GM12878 (cell line): Measurements from ENCODE around the gene FAM83D.
A peak's percentile ranks its signal among the peaks of the same experiment; 100 is the strongest.

ENCODE experiments used
- BHLHE40 ChIP-seq, 2 experiments: fragments of 450-650 bp in 1 of 2; IDR thresholded peaks; 2 replicates each; pipeline ENCODE4 v1.6.1; 2011 to 2017; ENCODE audit warnings: low read depth in 2 of 2, borderline replicate concordance in 1 of 2, improper control_type of control experiment in 1 of 2, low read length in 1 of 2, mild to moderate bottlenecking in 1 of 2
- CTCF ChIP-seq, 3 experiments: IDR thresholded peaks in 2 of 3; conservative IDR thresholded peaks in 1 of 3; 2 replicates each; pipeline ENCODE4 v1.5.1; 2011; ENCODE audit warnings: low read depth in 3 of 3, low read length in 3 of 3, mild to moderate bottlenecking in 3 of 3, control low read depth in 2 of 3, moderate library complexity in 2 of 3, inconsistent platforms in 1 of 3, mixed read lengths in 1 of 3; ENCODE audit not compliant: control insufficient read depth in 2 of 3, insufficient read depth in 1 of 3; ENCODE audit errors: extremely low read depth in 1 of 3
- EP300 ChIP-seq, 2 experiments: fragments of 150-350 bp in 1 of 2; IDR thresholded peaks; 2 replicates each; pipeline ENCODE4 v1.6.1; 2011 to 2012; ENCODE audit warnings: low read depth in 2 of 2, low read length in 2 of 2, borderline replicate concordance in 1 of 2, improper control_type of control experiment in 1 of 2, inconsistent platforms in 1 of 2; ENCODE audit not compliant: control insufficient read depth in 1 of 2
- MYC ChIP-seq: IDR thresholded peaks from 2 replicates; pipeline ENCODE4 v1.6.1; 2011; ENCODE audit warnings: mild to moderate bottlenecking, low read length, moderate library complexity, inconsistent platforms; ENCODE audit not compliant: insufficient read depth, insufficient replicate concordance, insufficient read length, severe bottlenecking
- NR2F1 ChIP-seq: fragments of 450-650 bp; conservative IDR thresholded peaks from 2 replicates; pipeline ENCODE4 v1.6.1; 2017; ENCODE audit warnings: mild to moderate bottlenecking
- POLR2A ChIP-seq: IDR thresholded peaks from 2 replicates; pipeline ENCODE4 v1.6.1; 2011; ENCODE audit warnings: low read depth, mild to moderate bottlenecking, low read length
- RFX5 ChIP-seq: IDR thresholded peaks from 2 replicates; pipeline ENCODE4 v1.6.1; 2011; ENCODE audit warnings: low read depth, low read length, improper control_type of control experiment
- SIN3A ChIP-seq: IDR thresholded peaks from 2 replicates; pipeline ENCODE4 v1.6.1; 2012; ENCODE audit warnings: low read depth, low read length, improper control_type of control experiment
- TF ChIP-seq, protein P1 (sequence below): IDR thresholded peaks from 2 replicates; pipeline ENCODE4 v1.6.1; 2012; ENCODE audit warnings: low read depth, low read length, improper control_type of control experiment
- TF ChIP-seq, protein P2 (sequence below): IDR thresholded peaks from 2 replicates; pipeline ENCODE4 v1.6.1; 2012; ENCODE audit warnings: mild to moderate bottlenecking, low read depth, low read length

- TF ChIP-seq CTCF (IDR thresholded peaks at IDR 0.05 in 2 of 3, conservative IDR thresholded peaks at IDR 0.05 in 1 of 3; ENCODE audit: control insufficient read depth in 2 of 3, extremely low read depth in 1 of 3, insufficient read depth in 1 of 3, low read depth in 3 of 3, low read length in 3 of 3), result no peak
- no peak for TF ChIP-seq RFX5
- TF ChIP-seq BHLHE40 (IDR thresholded peaks at IDR 0.05; ENCODE audit: borderline replicate concordance in 1 of 2, low read depth in 2 of 2, low read length in 1 of 2), result no peak
- TF ChIP-seq, protein P1, sequence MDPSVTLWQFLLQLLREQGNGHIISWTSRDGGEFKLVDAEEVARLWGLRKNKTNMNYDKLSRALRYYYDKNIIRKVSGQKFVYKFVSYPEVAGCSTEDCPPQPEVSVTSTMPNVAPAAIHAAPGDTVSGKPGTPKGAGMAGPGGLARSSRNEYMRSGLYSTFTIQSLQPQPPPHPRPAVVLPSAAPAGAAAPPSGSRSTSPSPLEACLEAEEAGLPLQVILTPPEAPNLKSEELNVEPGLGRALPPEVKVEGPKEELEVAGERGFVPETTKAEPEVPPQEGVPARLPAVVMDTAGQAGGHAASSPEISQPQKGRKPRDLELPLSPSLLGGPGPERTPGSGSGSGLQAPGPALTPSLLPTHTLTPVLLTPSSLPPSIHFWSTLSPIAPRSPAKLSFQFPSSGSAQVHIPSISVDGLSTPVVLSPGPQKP, result no peak
- TF ChIP-seq EP300 (IDR thresholded peaks at IDR 0.05; ENCODE audit: borderline replicate concordance in 1 of 2, control insufficient read depth in 1 of 2, low read depth in 2 of 2, low read length in 2 of 2), result no peak
- no peak for TF ChIP-seq MYC
- TF ChIP-seq POLR2A, result peak; percentile 27; the same call in 1 of the 2 replicates
- TF ChIP-seq SIN3A, result no peak
- TF ChIP-seq NR2F1, result no peak
- TF ChIP-seq, protein P2, sequence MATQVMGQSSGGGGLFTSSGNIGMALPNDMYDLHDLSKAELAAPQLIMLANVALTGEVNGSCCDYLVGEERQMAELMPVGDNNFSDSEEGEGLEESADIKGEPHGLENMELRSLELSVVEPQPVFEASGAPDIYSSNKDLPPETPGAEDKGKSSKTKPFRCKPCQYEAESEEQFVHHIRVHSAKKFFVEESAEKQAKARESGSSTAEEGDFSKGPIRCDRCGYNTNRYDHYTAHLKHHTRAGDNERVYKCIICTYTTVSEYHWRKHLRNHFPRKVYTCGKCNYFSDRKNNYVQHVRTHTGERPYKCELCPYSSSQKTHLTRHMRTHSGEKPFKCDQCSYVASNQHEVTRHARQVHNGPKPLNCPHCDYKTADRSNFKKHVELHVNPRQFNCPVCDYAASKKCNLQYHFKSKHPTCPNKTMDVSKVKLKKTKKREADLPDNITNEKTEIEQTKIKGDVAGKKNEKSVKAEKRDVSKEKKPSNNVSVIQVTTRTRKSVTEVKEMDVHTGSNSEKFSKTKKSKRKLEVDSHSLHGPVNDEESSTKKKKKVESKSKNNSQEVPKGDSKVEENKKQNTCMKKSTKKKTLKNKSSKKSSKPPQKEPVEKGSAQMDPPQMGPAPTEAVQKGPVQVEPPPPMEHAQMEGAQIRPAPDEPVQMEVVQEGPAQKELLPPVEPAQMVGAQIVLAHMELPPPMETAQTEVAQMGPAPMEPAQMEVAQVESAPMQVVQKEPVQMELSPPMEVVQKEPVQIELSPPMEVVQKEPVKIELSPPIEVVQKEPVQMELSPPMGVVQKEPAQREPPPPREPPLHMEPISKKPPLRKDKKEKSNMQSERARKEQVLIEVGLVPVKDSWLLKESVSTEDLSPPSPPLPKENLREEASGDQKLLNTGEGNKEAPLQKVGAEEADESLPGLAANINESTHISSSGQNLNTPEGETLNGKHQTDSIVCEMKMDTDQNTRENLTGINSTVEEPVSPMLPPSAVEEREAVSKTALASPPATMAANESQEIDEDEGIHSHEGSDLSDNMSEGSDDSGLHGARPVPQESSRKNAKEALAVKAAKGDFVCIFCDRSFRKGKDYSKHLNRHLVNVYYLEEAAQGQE, result no peak
Measured at GRCh38 chr20:38903335-38903734, 22.9 kb upstream of the FAM83D start.
